Right lobe of liver (tissue), 4 donors: ENCODE measurements around the gene ITSN1.

Source experiments
- CTCF ChIP-seq, 4 donors: fragments of 200-600 bp in 3 of 4; fragments of 450-650 bp in 1 of 4; IDR thresholded peaks; one replicate each; pipeline versions ENCODE4 v1.5.1 to v1.8.0; 2016 to 2022; ENCODE audit warnings: antibody characterized with exemption in 4 of 4, mild to moderate bottlenecking in 2 of 4
- POLR2A ChIP-seq: fragments of 450-650 bp; IDR thresholded peaks from one replicate; pipeline ENCODE4 v1.6.1; 2017; ENCODE audit warnings: antibody characterized with exemption, mild to moderate bottlenecking
- donor health status: DM: no; HTN: no; CAD: no.
- donor health status: DM: no; HTN: no; CAD: no.
- donor health status: DM: no; HTN: yes; CAD: no.

- TF ChIP-seq CTCF (IDR thresholded peaks at IDR 0.05) = no peak
- no peak for TF ChIP-seq POLR2A
Measured at GRCh38 chr21:33808715-33809367, 166.5 kb downstream of the ITSN1 start.
